ENCODE measurements around the gene ECEL1.
"Not testable (repeated sequence)": the region's sequence is repeated elsewhere in the genome, so short reads cannot be mapped to it uniquely, and the experiment has no call there.

ECEL1 gene

GRCh38 chr2:232455426-232456255 lies 32.0 kb downstream of the ECEL1 start, which contains the start of gene ALPI:
Gene ALPI (plus strand): TSS chr2:232456153. CDS start chr2:232456200, 47 bp downstream.
- Histone ChIP-seq H3K79me2 (ENCODE audit: insufficient read depth, low read length) (no peaks in the 10 kb centered on the region), H3K27me3 (ENCODE audit: insufficient read depth, low read length, poor library complexity) (peaks cover 7% of the 10 kb centered on the region), H3K36me3 (ENCODE audit: insufficient read depth, low read length) (no peaks in the 10 kb centered on the region), H3K27ac (ENCODE audit: low read length) (no peak within 1 kb of the TSS), H3K9me3 (ENCODE audit: insufficient read depth, low read length, severe bottlenecking) (no peaks in the 10 kb centered on the region), H3K4me1 (ENCODE audit: insufficient read depth, low read length) (no peaks in the 10 kb centered on the region), H4K20me1 (ENCODE audit: insufficient read depth, low read length) (peaks cover 9% of the 10 kb centered on the region), H2AFZ (ENCODE audit: low read depth, low read length) (no peak within 1 kb of the TSS), H3K9ac (ENCODE audit: low read depth, low read length) (no peak within 1 kb of the TSS), H3K4me2 (ENCODE audit: insufficient read depth, low read length) (no peak within 1 kb of the TSS), H3K4me3 (ENCODE audit: low read depth in 1 of 2, low read length in 2 of 2) (no peak within 1 kb of the TSS)
- ATAC-seq (ENCODE audit: insufficient read depth, low read depth), result no peak
- no peak for TF ChIP-seq EZH2 (IDR thresholded peaks at IDR 0.05; ENCODE audit: borderline replicate concordance, low read depth, low read length, severe bottlenecking)
- no peak for TF ChIP-seq CTCF (IDR thresholded peaks at IDR 0.05; ENCODE audit: borderline replicate concordance, extremely low read depth, low read length, poor library complexity, severe bottlenecking)
- DNase-seq, result no peak

- ATAC-seq (ENCODE audit: insufficient read depth, low read depth), result no peak
- Histone ChIP-seq H3K27ac (ENCODE audit: low read length) (no peak overlapping the region), H3K27me3 (ENCODE audit: insufficient read depth, low read length, poor library complexity) (peaks cover 7% of the 10 kb centered on the region), H3K4me1 (ENCODE audit: insufficient read depth, low read length) (no peaks in the 10 kb centered on the region), H3K79me2 (ENCODE audit: insufficient read depth, low read length) (no peaks in the 10 kb centered on the region), H3K36me3 (ENCODE audit: insufficient read depth, low read length) (no peaks in the 10 kb centered on the region), H3K9ac (ENCODE audit: low read depth, low read length) (no peak overlapping the region), H3K4me2 (ENCODE audit: insufficient read depth, low read length) (no peak overlapping the region), H3K4me3 (ENCODE audit: low read depth in 1 of 2, low read length in 2 of 2) (no peak overlapping the region), H4K20me1 (ENCODE audit: insufficient read depth, low read length) (peaks cover 9% of the 10 kb centered on the region), H3K9me3 (ENCODE audit: insufficient read depth, low read length, severe bottlenecking) (no peaks in the 10 kb centered on the region), H2AFZ (ENCODE audit: low read depth, low read length) (no peak overlapping the region)
- TF ChIP-seq EZH2 (IDR thresholded peaks at IDR 0.05; ENCODE audit: borderline replicate concordance, low read depth, low read length, severe bottlenecking) (no peak), CTCF (IDR thresholded peaks at IDR 0.05; ENCODE audit: borderline replicate concordance, extremely low read depth, low read length, poor library complexity, severe bottlenecking) (no peak)
- no peak for DNase-seq
Measured at GRCh38 chr2:232454630-232455029, 33.0 kb downstream of the ECEL1 start.

- not testable (repeated sequence) for H3K27me3 ChIP-seq (ENCODE audit: insufficient read depth, low read length, poor library complexity); DNase-seq; H3K4me1 ChIP-seq (ENCODE audit: insufficient read depth, low read length); H3K36me3 ChIP-seq (ENCODE audit: insufficient read depth, low read length); H3K9me3 ChIP-seq (ENCODE audit: insufficient read depth, low read length, severe bottlenecking); H3K27ac ChIP-seq (ENCODE audit: low read length); H3K4me2 ChIP-seq (ENCODE audit: insufficient read depth, low read length); ATAC-seq (ENCODE audit: insufficient read depth, low read depth); H3K79me2 ChIP-seq (ENCODE audit: insufficient read depth, low read length); H4K20me1 ChIP-seq (ENCODE audit: insufficient read depth, low read length); H2AFZ ChIP-seq (ENCODE audit: low read depth, low read length); H3K9ac ChIP-seq (ENCODE audit: low read depth, low read length); H3K4me3 ChIP-seq (ENCODE audit: low read depth in 1 of 2, low read length in 2 of 2)
Measured at GRCh38 chr2:232451645-232452044, 36.0 kb downstream of the ECEL1 start.

GRCh38 chr2:232449964-232450363 lies 37.7 kb downstream of the ECEL1 start:
- no peak overlapping the region for H2AFZ ChIP-seq (ENCODE audit: low read depth, low read length)

More at GRCh38 chr2:232449964-232450363, 37.7 kb downstream of the ECEL1 start:
- Histone ChIP-seq H3K4me2 (ENCODE audit: insufficient read depth, low read length) (no peak overlapping the region), H4K20me1 (ENCODE audit: insufficient read depth, low read length) (peaks cover under 1% of the 10 kb centered on the region; the same call in 1 of the 2 replicates), H3K4me3 (ENCODE audit: low read depth in 1 of 2, low read length in 2 of 2) (no peak overlapping the region), H3K9me3 (ENCODE audit: insufficient read depth, low read length, severe bottlenecking) (no peaks in the 10 kb centered on the region), H3K4me1 (ENCODE audit: insufficient read depth, low read length) (no peaks in the 10 kb centered on the region), H3K27ac (ENCODE audit: low read length) (no peak overlapping the region), H3K27me3 (ENCODE audit: insufficient read depth, low read length, poor library complexity) (peaks cover 7% of the 10 kb centered on the region), H3K36me3 (ENCODE audit: insufficient read depth, low read length) (no peaks in the 10 kb centered on the region), H3K79me2 (ENCODE audit: insufficient read depth, low read length) (no peaks in the 10 kb centered on the region), H3K9ac (ENCODE audit: low read depth, low read length) (no peak overlapping the region)
- DNase-seq (no peak), ATAC-seq (ENCODE audit: insufficient read depth, low read depth) (peak; percentile 25; the same call in 1 of the 3 replicates)
- no peak for TF ChIP-seq EZH2 (IDR thresholded peaks at IDR 0.05; ENCODE audit: borderline replicate concordance, low read depth, low read length, severe bottlenecking)
- TF ChIP-seq CTCF (IDR thresholded peaks at IDR 0.05; ENCODE audit: borderline replicate concordance, extremely low read depth, low read length, poor library complexity, severe bottlenecking), result no peak

All from DND-41 (cell line).